ENCODE results near the gene PDE7B.

DNA sequence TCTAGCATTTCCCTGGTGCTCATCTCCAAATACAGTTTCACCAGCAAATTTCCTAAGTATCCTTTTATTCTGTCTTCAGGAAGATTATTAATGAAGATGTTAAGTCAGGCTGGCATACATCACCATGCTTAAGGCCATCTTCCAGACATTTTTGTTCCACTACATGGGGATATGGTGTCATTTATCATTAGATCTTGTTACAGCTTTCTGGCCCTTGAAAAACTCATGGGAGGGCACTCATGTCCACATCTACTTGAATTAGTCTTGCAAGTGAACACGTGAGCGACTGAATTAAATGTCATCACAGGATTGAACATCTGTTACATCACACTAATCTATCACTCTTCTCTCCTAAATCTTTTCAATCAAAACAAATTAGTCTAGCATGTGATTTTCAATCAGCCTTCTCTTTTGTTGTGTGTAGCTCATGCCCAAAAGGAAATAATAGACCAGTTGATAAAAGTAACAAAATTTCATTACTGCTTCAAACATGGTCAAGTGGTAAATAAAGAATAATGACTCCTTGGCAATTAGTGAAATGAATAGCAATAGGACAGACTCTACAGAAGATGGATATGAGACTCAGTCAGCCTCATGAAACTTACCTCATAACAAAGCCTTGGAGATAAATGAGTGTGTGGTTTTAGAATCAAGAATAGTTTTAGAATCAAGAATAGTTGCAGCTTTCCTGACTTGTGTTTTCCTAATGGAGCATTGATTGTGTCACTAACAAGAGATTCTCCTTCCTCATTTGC, 318.1 kb downstream of the PDE7B start:
- TF ChIP-seq, protein P1, sequence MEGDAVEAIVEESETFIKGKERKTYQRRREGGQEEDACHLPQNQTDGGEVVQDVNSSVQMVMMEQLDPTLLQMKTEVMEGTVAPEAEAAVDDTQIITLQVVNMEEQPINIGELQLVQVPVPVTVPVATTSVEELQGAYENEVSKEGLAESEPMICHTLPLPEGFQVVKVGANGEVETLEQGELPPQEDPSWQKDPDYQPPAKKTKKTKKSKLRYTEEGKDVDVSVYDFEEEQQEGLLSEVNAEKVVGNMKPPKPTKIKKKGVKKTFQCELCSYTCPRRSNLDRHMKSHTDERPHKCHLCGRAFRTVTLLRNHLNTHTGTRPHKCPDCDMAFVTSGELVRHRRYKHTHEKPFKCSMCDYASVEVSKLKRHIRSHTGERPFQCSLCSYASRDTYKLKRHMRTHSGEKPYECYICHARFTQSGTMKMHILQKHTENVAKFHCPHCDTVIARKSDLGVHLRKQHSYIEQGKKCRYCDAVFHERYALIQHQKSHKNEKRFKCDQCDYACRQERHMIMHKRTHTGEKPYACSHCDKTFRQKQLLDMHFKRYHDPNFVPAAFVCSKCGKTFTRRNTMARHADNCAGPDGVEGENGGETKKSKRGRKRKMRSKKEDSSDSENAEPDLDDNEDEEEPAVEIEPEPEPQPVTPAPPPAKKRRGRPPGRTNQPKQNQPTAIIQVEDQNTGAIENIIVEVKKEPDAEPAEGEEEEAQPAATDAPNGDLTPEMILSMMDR (IDR thresholded peaks at IDR 0.05), result no peak
- no peak for TF ChIP-seq POLR2A (IDR thresholded peaks at IDR 0.05)

Measured in Peyer's patch (tissue), 4 donors.